HG02588 (cell line): ENCODE measurements around the gene PRLHR.

ENCODE experiments used
- ATAC-seq: cut with Tn5 transposase; IDR thresholded peaks from one replicate; pipeline ENCODE4 v1.9.1; 2021; ENCODE audit warnings: mild to moderate bottlenecking, moderate library complexity; ENCODE audit not compliant: unreplicated experiment

PRLHR gene

GRCh38 chr10:118564114-118564513 lies 31.3 kb downstream of the PRLHR start:
- no peak for ATAC-seq

GRCh38 chr10:118563373-118563890 lies 32.0 kb downstream of the PRLHR start:
- ATAC-seq: no peak

- ATAC-seq: no peak
Observed at GRCh38 chr10:118562851-118563250, 32.6 kb downstream of the PRLHR start.

- no peak for ATAC-seq
Observed at GRCh38 chr10:118557946-118558345, 37.5 kb downstream of the PRLHR start.

GRCh38 chr10:118551535-118552100 lies 43.8 kb downstream of the PRLHR start:
- ATAC-seq: no peak

GRCh38 chr10:118547282-118547681 lies 48.2 kb downstream of the PRLHR start:
- ATAC-seq: no peak

GRCh38 chr10:118546479-118546878 lies 49.0 kb downstream of the PRLHR start:
- ATAC-seq: no peak

GRCh38 chr10:118545381-118545780 lies 50.1 kb downstream of the PRLHR start:
- no peak for ATAC-seq

- ATAC-seq: no peak
Observed at GRCh38 chr10:118544401-118544948, 51.0 kb downstream of the PRLHR start.

GRCh38 chr10:118543714-118544400 lies 51.6 kb downstream of the PRLHR start:
- no peak for ATAC-seq

GRCh38 chr10:118542745-118543144 lies 52.7 kb downstream of the PRLHR start:
- ATAC-seq: no peak

GRCh38 chr10:118542205-118542604 lies 53.2 kb downstream of the PRLHR start:
- no peak for ATAC-seq

GRCh38 chr10:118541718-118542117 lies 53.7 kb downstream of the PRLHR start:
- ATAC-seq: no peak
